Hepatocyte (in vitro differentiated cells): Measurements from ENCODE around the gene DIRAS1. TPM values are rescaled to one million over a fixed set of nuclear protein-coding genes. Genes with fewer than 3 reads are reported as not detected.
"Not testable (repeated sequence)": the region's sequence is repeated elsewhere in the genome, so short reads cannot be mapped to it uniquely, and the experiment has no call there.

Experiments
- DNase-seq: peaks from one replicate; pipeline ENCODE4 v3.0.0-alpha.2; 2016; ENCODE audit warnings: low spot score
- H2AFZ ChIP-seq: fragments of 200-600 bp; sonication (generic); 2 replicates; pipeline ENCODE4 v1.6.0; 2016; ENCODE audit warnings: antibody characterized with exemption, mild to moderate bottlenecking
- H3K27ac ChIP-seq: fragments of 200-600 bp; sonication (generic); 2 replicates; pipeline ENCODE4 v1.5.1; 2016; ENCODE audit warnings: mild to moderate bottlenecking
- H3K27me3 ChIP-seq: fragments of 200-600 bp; sonication (generic); 2 replicates; pipeline ENCODE4 v1.6.1; 2016
- H3K36me3 ChIP-seq: fragments of 200-600 bp; sonication (generic); replicated peaks from 2 replicates; pipeline ENCODE4 v1.5.1; 2016; ENCODE audit warnings: low read depth; ENCODE audit not compliant: insufficient read depth
- H3K4me1 ChIP-seq: fragments of 200-600 bp; sonication (generic); 2 replicates; pipeline ENCODE4 v1.5.1; 2016; ENCODE audit warnings: mild to moderate bottlenecking, moderate library complexity; ENCODE audit not compliant: insufficient read depth
- H3K4me2 ChIP-seq: fragments of 200-600 bp; sonication (generic); 2 replicates; pipeline ENCODE4 v1.6.0; 2016
- H3K4me3 ChIP-seq: fragments of 200-600 bp; sonication (generic); 2 replicates; pipeline ENCODE4 v1.5.1; 2016; ENCODE audit warnings: mild to moderate bottlenecking
- H3K79me2 ChIP-seq: fragments of 200-600 bp; sonication (generic); 2 replicates; pipeline ENCODE4 v1.6.0; 2017; ENCODE audit warnings: mild to moderate bottlenecking
- H3K9me2 ChIP-seq: fragments of 200-600 bp; sonication (generic); replicated peaks from 2 replicates; pipeline ENCODE4 v1.6.0; 2017; ENCODE audit warnings: mild to moderate bottlenecking; ENCODE audit not compliant: insufficient read depth
- H3K9me3 ChIP-seq: fragments of 200-600 bp; sonication (generic); 2 replicates; pipeline ENCODE4 v1.5.1; 2016; ENCODE audit warnings: low read depth, mild to moderate bottlenecking
- H4K20me1 ChIP-seq: fragments of 200-600 bp; sonication (generic); 2 replicates; pipeline ENCODE4 v1.6.0; 2016; ENCODE audit warnings: mild to moderate bottlenecking; ENCODE audit not compliant: insufficient read depth, poor library complexity, severe bottlenecking
- EZH2 ChIP-seq: fragments of 200-600 bp; sonication (generic); IDR thresholded peaks from 2 replicates; pipeline ENCODE4 v1.6.1; 2016; ENCODE audit warnings: antibody characterized with exemption, mild to moderate bottlenecking, borderline replicate concordance
- EZH2phosphoT487 ChIP-seq: fragments of 200-600 bp; sonication (generic); IDR thresholded peaks from one replicate; pipeline ENCODE4 v1.6.1; 2018; ENCODE audit warnings: antibody characterized with exemption, mild to moderate bottlenecking, low read depth, moderate library complexity; ENCODE audit not compliant: unreplicated experiment, severe bottlenecking
- WGBS: methylation state at CpG from one replicate; pipeline ENCODE4 v1.1.6; 2016; ENCODE audit warnings: low lambda C conversion rate; ENCODE audit errors: missing lambda C conversion rate; 5-methylcytosine and 5-hydroxymethylcytosine counted together
- polyA plus RNA-seq: library from polyadenylated mRNA; unstranded; fragments of >200 nt; fragmentation: Nextera tagmentation; extraction: Ambion mirVana; gene quantifications from 2 replicates; pipeline ENCODE4 v1.2.1, GENCODE V29; 2016
- total RNA-seq: library from RNA; depleted of rRNA; stranded (reverse); fragments of >200 nt; gene quantifications from 2 replicates; pipeline ENCODE4 v1.2.3, GENCODE V29; 2014
- TF ChIP-seq, protein P1 (sequence below): fragments of 200-600 bp; sonication (generic); IDR thresholded peaks from 2 replicates; pipeline ENCODE4 v1.5.1; 2016; ENCODE audit warnings: antibody characterized with exemption, mild to moderate bottlenecking; ENCODE audit not compliant: poor library complexity

The DIRAS1 gene
- total and polyA plus RNA-seq, 2 experiments from 2014 or later = 1.5 to 2.4 TPM

DNA sequence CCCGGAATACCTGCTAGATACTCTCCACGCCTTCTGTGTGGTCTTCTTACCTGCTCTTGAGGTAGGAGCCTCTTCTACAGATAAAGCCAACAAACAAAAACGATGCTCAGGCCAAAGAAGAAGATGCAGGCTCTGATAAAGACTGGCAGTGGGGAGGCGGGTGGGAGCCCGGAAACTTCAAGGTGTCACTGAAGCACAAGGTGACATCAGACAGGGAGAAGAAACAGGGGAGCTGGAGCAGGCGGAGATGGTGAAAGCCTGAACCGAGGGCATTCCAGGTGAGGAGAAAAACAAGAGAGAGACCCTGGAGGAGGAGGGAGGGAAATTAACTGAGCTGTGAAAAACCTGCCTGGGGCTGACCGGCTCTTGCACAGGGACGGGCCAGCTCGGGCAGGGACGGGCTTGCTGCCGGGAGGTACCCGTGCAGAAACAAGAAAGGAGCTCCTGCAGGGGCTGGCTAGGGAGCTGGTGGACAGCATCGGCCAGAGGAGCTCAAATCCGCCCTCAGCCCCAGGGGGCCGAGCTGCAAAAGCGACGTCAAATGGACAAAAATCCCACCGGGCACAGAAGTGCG, 37.7 kb downstream of the DIRAS1 start:
- Histone ChIP-seq H3K4me1 (no peaks in the 10 kb centered on the region), H4K20me1 (no peaks in the 10 kb centered on the region), H3K9me3 (no peaks in the 10 kb centered on the region), H3K27ac (no peak overlapping the region), H3K9me2 (no peaks in the 10 kb centered on the region), H3K79me2 (no peaks in the 10 kb centered on the region), H3K36me3 (no peaks in the 10 kb centered on the region), H3K4me3 (no peak overlapping the region), H3K4me2 (no peak overlapping the region), H2AFZ (no peak overlapping the region), H3K27me3 (no peaks in the 10 kb centered on the region)
- DNase-seq = no peak
- 82% methylated on average over 20 of the region's 20 CpGs for WGBS
- TF ChIP-seq EZH2 (no peak), EZH2phosphoT487 (no peak)
- TF ChIP-seq, protein P1, sequence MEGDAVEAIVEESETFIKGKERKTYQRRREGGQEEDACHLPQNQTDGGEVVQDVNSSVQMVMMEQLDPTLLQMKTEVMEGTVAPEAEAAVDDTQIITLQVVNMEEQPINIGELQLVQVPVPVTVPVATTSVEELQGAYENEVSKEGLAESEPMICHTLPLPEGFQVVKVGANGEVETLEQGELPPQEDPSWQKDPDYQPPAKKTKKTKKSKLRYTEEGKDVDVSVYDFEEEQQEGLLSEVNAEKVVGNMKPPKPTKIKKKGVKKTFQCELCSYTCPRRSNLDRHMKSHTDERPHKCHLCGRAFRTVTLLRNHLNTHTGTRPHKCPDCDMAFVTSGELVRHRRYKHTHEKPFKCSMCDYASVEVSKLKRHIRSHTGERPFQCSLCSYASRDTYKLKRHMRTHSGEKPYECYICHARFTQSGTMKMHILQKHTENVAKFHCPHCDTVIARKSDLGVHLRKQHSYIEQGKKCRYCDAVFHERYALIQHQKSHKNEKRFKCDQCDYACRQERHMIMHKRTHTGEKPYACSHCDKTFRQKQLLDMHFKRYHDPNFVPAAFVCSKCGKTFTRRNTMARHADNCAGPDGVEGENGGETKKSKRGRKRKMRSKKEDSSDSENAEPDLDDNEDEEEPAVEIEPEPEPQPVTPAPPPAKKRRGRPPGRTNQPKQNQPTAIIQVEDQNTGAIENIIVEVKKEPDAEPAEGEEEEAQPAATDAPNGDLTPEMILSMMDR = no peak

DNA sequence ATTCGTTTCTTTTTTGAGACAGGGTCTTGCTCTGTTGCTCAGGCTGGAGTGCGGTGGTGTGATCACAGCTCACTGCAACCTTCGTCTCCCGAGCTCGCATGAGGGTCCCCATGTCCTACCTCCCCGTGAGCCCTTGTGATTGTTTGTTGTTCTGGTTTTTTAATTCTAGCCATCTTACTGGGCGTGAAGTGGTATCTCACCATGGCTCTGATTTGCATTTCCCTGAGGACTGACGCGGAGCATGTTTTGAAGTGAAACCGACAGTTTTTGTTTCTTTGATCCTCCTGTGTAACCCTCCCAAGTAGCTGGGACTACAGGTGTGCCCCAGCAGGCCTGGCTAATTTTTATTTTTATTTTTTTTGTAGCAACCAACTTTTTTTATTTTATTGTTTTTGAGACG, 40.4 kb downstream of the DIRAS1 start:
- TF ChIP-seq EZH2phosphoT487 (no peak), EZH2 (no peak)
- TF ChIP-seq, protein P1 = no peak
- Histone ChIP-seq H2AFZ (no peak overlapping the region), H3K4me3 (no peak overlapping the region), H3K9me2 (no peaks in the 10 kb centered on the region), H3K4me2 (no peak overlapping the region), H3K27ac (no peak overlapping the region), H3K36me3 (no peaks in the 10 kb centered on the region), H3K79me2 (no peaks in the 10 kb centered on the region), H3K4me1 (no peaks in the 10 kb centered on the region), H3K27me3 (no peaks in the 10 kb centered on the region), H3K9me3 (no peaks in the 10 kb centered on the region), H4K20me1 (no peaks in the 10 kb centered on the region)
- WGBS = 87% methylated on average over 11 of the region's 11 CpGs
- no peak for DNase-seq

DNA sequence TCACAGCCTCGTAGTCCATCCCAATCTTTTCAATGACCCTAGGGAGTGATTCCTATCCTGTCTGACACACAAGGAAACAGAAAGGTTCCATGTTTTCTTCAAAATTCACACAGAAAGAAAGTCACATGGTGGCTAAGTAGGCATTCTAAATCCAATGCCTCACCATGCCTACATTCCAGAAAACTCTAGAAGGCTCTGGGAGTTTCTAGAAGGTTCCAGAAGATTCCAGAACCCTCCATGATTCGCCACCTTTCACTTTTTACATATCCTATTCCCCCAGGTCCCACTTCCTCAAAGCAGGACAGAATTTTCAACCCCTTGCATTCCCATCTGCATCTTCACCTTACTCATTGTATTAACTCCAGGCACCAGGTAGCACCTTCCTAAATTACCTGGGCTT, 41.7 kb downstream of the DIRAS1 start:
- TF ChIP-seq EZH2phosphoT487 (no peak), EZH2 (no peak)
- TF ChIP-seq, protein P1 = no peak
- DNase-seq = no peak
- no peaks in the 10 kb centered on the region for H3K9me3 ChIP-seq
- no peaks in the 10 kb centered on the region for H3K27me3 ChIP-seq
- no peak overlapping the region for H2AFZ ChIP-seq
- 90% methylated on average over 2 of the region's 2 CpGs for WGBS
- H3K79me2 ChIP-seq = no peaks in the 10 kb centered on the region
- H3K27ac ChIP-seq = no peak overlapping the region
- H3K4me3 ChIP-seq = no peak overlapping the region
- H3K9me2 ChIP-seq = no peaks in the 10 kb centered on the region
- no peaks in the 10 kb centered on the region for H4K20me1 ChIP-seq
- no peaks in the 10 kb centered on the region for H3K4me1 ChIP-seq
- H3K36me3 ChIP-seq = no peaks in the 10 kb centered on the region
- H3K4me2 ChIP-seq = no peak overlapping the region

DNA sequence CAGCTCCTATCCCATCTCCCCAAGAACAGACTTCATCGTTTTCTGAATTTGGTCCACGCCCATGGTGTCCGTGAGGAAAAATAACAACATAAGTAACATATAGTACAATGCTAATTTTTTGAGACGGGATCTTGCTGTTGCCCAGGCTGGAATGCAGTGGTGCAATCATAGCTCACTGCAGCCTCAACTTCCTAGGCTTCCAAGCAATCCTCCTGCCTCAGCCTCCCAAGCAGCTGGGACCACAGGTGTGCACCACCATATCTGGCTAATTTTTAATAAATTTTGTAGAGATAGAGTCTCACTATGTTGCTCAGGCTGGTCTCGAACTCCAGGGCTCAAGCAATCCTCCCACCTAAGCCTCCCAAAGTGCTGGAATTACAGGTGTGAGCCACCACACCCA, 42.2 kb downstream of the DIRAS1 start:
- not testable (repeated sequence) for H3K27me3 ChIP-seq, H4K20me1 ChIP-seq, H3K4me2 ChIP-seq, H3K9me3 ChIP-seq, DNase-seq, H3K4me1 ChIP-seq, H3K4me3 ChIP-seq, H2AFZ ChIP-seq, H3K9me2 ChIP-seq, H3K27ac ChIP-seq, H3K79me2 ChIP-seq, H3K36me3 ChIP-seq
- WGBS = 95% methylated on average over 5 of the region's 5 CpGs
